Right lobe of liver (tissue), 6 donors: ENCODE measurements around the gene DDX46. TPM values are rescaled to one million over a fixed set of nuclear protein-coding genes. Genes with fewer than 3 reads are reported as not detected.

Experiments
- ATAC-seq, 4 donors: fragments of 200-7000 bp; cut with Tn5 transposase; one replicate each; pipeline ENCODE4 v1.9.1; 2020; ENCODE audit warnings: mild to moderate bottlenecking in 4 of 4, moderate library complexity in 4 of 4
- DNase-seq, 3 donors: peaks; one replicate each; pipeline ENCODE4 v3.0.0-alpha.2; 2020
- H3K27ac ChIP-seq, 3 donors: fragments of 200-600 bp; one replicate each; pipeline ENCODE4 v1.8.0; 2022
- H3K27me3 ChIP-seq, 2 donors: fragments of 200-600 bp; one replicate each; pipeline ENCODE4 v1.8.0; 2022
- H3K36me3 ChIP-seq, 4 donors: fragments of 200-600 bp; sonication (generic) in 1 of 4; one replicate each; pipeline versions ENCODE4 v1.5.1 to v1.8.0; 2017 to 2022; ENCODE audit warnings: control low read depth in 1 of 4
- H3K4me1 ChIP-seq, 4 donors: fragments of 200-600 bp; sonication (generic) in 1 of 4; one replicate each; pipeline versions ENCODE4 v1.5.1 to v1.8.0; 2017 to 2022; ENCODE audit warnings: control low read depth in 1 of 4
- H3K4me3 ChIP-seq, 3 donors: fragments of 200-600 bp; one replicate each; pipeline ENCODE4 v1.8.0; 2022
- H3K9me3 ChIP-seq, 4 donors: fragments of 200-600 bp; sonication (generic) in 1 of 4; one replicate each; pipeline versions ENCODE4 v1.5.1 to v1.8.0; 2017 to 2022; ENCODE audit warnings: control low read depth in 1 of 4
- CTCF ChIP-seq, 4 donors: fragments of 200-600 bp in 3 of 4; fragments of 450-650 bp in 1 of 4; IDR thresholded peaks; one replicate each; pipeline versions ENCODE4 v1.5.1 to v1.8.0; 2016 to 2022; ENCODE audit warnings: antibody characterized with exemption in 4 of 4, mild to moderate bottlenecking in 2 of 4
- POLR2A ChIP-seq: fragments of 450-650 bp; IDR thresholded peaks from one replicate; pipeline ENCODE4 v1.6.1; 2017; ENCODE audit warnings: antibody characterized with exemption, mild to moderate bottlenecking
- WGBS: methylation state at CpG from one replicate; pipeline ENCODE4 v1.1.6; 2018; ENCODE audit warnings: low coverage, low lambda C conversion rate; ENCODE audit not compliant: insufficient coverage; ENCODE audit errors: missing lambda C conversion rate; 5-methylcytosine and 5-hydroxymethylcytosine counted together
- intact Hi-C, 2 donors: fragments of 100-400 bp; cut with DNase I; formaldehyde crosslinking; loops; one replicate each; pipeline versions ENCODE4 v1.11.2 to v1.14.1; 2022
- total RNA-seq, 6 experiments: library from RNA; depleted of rRNA in 2 of 6; stranded (reverse); fragments of >200 nt in 2 of 6; fragmentation: NEBNext Ultra II Directional in 3 of 6; extraction: Animal tissue kit (Norgen Biotek cat#: 25700) in 3 of 6; gene quantifications; one replicate each; pipeline versions ENCODE4 v1.1.0 to v1.2.4, GENCODE V29; 2016 to 2023
- donor health status: DM: no; HTN: yes; CAD: no.
- donor health status: DM: no; HTN: no; CAD: no.
- donor health status: DM: no; HTN: no; CAD: no.
- donor health status: DM: no; HTN: yes; CAD: no.
- donor health status: DM: no; HTN: yes; CAD: no.

Gene DDX46
- total RNA-seq, 6 experiments from 2014 or later = 13.6 to 22.6 (median 20.6) TPM

GRCh38 chr5:134819407-134819963 is 60.9 kb downstream of the DDX46 start:
- Histone ChIP-seq H3K27me3 (no peaks in the 10 kb centered on the region), H3K4me1 (peaks cover 0 to 21% (median 2%) of the 10 kb centered on the region in 4 donors), H3K27ac (no peak overlapping the region), H3K9me3 (no peaks in the 10 kb centered on the region), H3K4me3 (no peak overlapping the region), H3K36me3 (peaks cover 0 to 43% (median 11%) of the 10 kb centered on the region in 4 donors)
- 83% methylated on average over 3 of the region's 4 CpGs for WGBS
- DNase-seq (no peak), ATAC-seq (no peak)
- TF ChIP-seq CTCF (IDR thresholded peaks at IDR 0.05) (no peak), POLR2A (no peak)
- intact Hi-C loops = no loop called here

- Histone ChIP-seq H3K27me3 (no peaks in the 10 kb centered on the region), H3K4me3 (no peak overlapping the region), H3K36me3 (peaks cover 0 to 32% (median 10%) of the 10 kb centered on the region in 4 donors), H3K4me1 (peaks cover 0 to 28% (median 4%) of the 10 kb centered on the region in 4 donors), H3K9me3 (no peaks in the 10 kb centered on the region), H3K27ac (no peak overlapping the region)
- DNase-seq = no peak
- TF ChIP-seq POLR2A (no peak), CTCF (IDR thresholded peaks at IDR 0.05) (no peak)
- ATAC-seq = no peak
- intact Hi-C loops = no loop called here
- 79% methylated on average over 7 of the region's 7 CpGs for WGBS
These were observed 63.3 kb downstream of the DDX46 start for GRCh38 chr5:134821841-134822240.

GRCh38 chr5:134824681-134825080 is 66.1 kb downstream of the DDX46 start:
- 88% methylated on average over 1 of the region's 1 CpG for WGBS
- no peak for ATAC-seq

GRCh38 chr5:134825212-134825611 is 66.6 kb downstream of the DDX46 start:
- Histone ChIP-seq H3K4me3 (no peak overlapping the region), H3K9me3 (no peaks in the 10 kb centered on the region), H3K4me1 (peaks cover 0 to 19% (median 4%) of the 10 kb centered on the region in 4 donors), H3K27ac (no peak overlapping the region), H3K27me3 (no peaks in the 10 kb centered on the region), H3K36me3 (peaks cover 0 to 23% (median 6%) of the 10 kb centered on the region in 4 donors)
- intact Hi-C loops = no loop called here
- ATAC-seq (no peak), DNase-seq (no peak)
- no peak for TF ChIP-seq CTCF (IDR thresholded peaks at IDR 0.05)
- 66% methylated on average over 7 of the region's 7 CpGs for WGBS

More at GRCh38 chr5:134824681-134825080, 66.1 kb downstream of the DDX46 start:
- no peak for DNase-seq
- H3K4me3 ChIP-seq = no peak overlapping the region
- no peak for TF ChIP-seq CTCF (IDR thresholded peaks at IDR 0.05)
- no peak for TF ChIP-seq POLR2A
- no peak overlapping the region for H3K27ac ChIP-seq
- no peaks in the 10 kb centered on the region for H3K9me3 ChIP-seq
- H3K4me1 ChIP-seq = peaks cover 0 to 19% (median 4%) of the 10 kb centered on the region in 4 donors
- no peaks in the 10 kb centered on the region for H3K27me3 ChIP-seq
- peaks cover 0 to 29% (median 6%) of the 10 kb centered on the region in 4 donors for H3K36me3 ChIP-seq
- intact Hi-C loops = no loop called here
